Right lobe of liver (tissue), 6 donors: ENCODE results near the gene CHCHD1. TPM values are rescaled to one million over a fixed set of nuclear protein-coding genes. Genes with fewer than 3 reads are reported as not detected.

Experiments
- ATAC-seq, 4 donors: fragments of 200-7000 bp; cut with Tn5 transposase; one replicate each; pipeline ENCODE4 v1.9.1; 2020; ENCODE audit warnings: mild to moderate bottlenecking in 4 of 4, moderate library complexity in 4 of 4
- DNase-seq, 3 donors: peaks; one replicate each; pipeline ENCODE4 v3.0.0-alpha.2; 2020
- H3K27ac ChIP-seq, 3 donors: fragments of 200-600 bp; one replicate each; pipeline ENCODE4 v1.8.0; 2022
- H3K27me3 ChIP-seq, 2 donors: fragments of 200-600 bp; one replicate each; pipeline ENCODE4 v1.8.0; 2022
- H3K36me3 ChIP-seq, 4 donors: fragments of 200-600 bp; sonication (generic) in 1 of 4; one replicate each; pipeline versions ENCODE4 v1.5.1 to v1.8.0; 2017 to 2022; ENCODE audit warnings: control low read depth in 1 of 4
- H3K4me1 ChIP-seq, 4 donors: fragments of 200-600 bp; sonication (generic) in 1 of 4; one replicate each; pipeline versions ENCODE4 v1.5.1 to v1.8.0; 2017 to 2022; ENCODE audit warnings: control low read depth in 1 of 4
- H3K4me3 ChIP-seq, 3 donors: fragments of 200-600 bp; one replicate each; pipeline ENCODE4 v1.8.0; 2022
- H3K9me3 ChIP-seq, 4 donors: fragments of 200-600 bp; sonication (generic) in 1 of 4; one replicate each; pipeline versions ENCODE4 v1.5.1 to v1.8.0; 2017 to 2022; ENCODE audit warnings: control low read depth in 1 of 4
- POLR2A ChIP-seq: fragments of 450-650 bp; IDR thresholded peaks from one replicate; pipeline ENCODE4 v1.6.1; 2017; ENCODE audit warnings: antibody characterized with exemption, mild to moderate bottlenecking
- WGBS: methylation state at CpG from one replicate; pipeline ENCODE4 v1.1.6; 2018; ENCODE audit warnings: low coverage, low lambda C conversion rate; ENCODE audit not compliant: insufficient coverage; ENCODE audit errors: missing lambda C conversion rate; 5-methylcytosine and 5-hydroxymethylcytosine counted together
- intact Hi-C, 2 donors: fragments of 100-400 bp; cut with DNase I; formaldehyde crosslinking; loops; one replicate each; pipeline versions ENCODE4 v1.11.2 to v1.14.1; 2022
- total RNA-seq, 6 experiments: library from RNA; depleted of rRNA in 2 of 6; stranded (reverse); fragments of >200 nt in 2 of 6; fragmentation: NEBNext Ultra II Directional in 3 of 6; extraction: Animal tissue kit (Norgen Biotek cat#: 25700) in 3 of 6; gene quantifications; one replicate each; pipeline versions ENCODE4 v1.1.0 to v1.2.4, GENCODE V29; 2016 to 2023
- TF ChIP-seq, protein P1 (sequence below), 4 donors: fragments of 200-600 bp in 3 of 4; fragments of 450-650 bp in 1 of 4; IDR thresholded peaks; one replicate each; pipeline versions ENCODE4 v1.5.1 to v1.8.0; 2016 to 2022; ENCODE audit warnings: antibody characterized with exemption in 4 of 4, mild to moderate bottlenecking in 2 of 4
- donor health status: DM: no; HTN: yes; CAD: no.
- donor health status: DM: no; HTN: no; CAD: no.
- donor health status: DM: no; HTN: no; CAD: no.
- donor health status: DM: no; HTN: yes; CAD: no.
- donor health status: DM: no; HTN: yes; CAD: no.

CHCHD1 gene
- total RNA-seq, 6 experiments from 2014 or later = 13.0 to 25.1 (median 17.4) TPM

DNA sequence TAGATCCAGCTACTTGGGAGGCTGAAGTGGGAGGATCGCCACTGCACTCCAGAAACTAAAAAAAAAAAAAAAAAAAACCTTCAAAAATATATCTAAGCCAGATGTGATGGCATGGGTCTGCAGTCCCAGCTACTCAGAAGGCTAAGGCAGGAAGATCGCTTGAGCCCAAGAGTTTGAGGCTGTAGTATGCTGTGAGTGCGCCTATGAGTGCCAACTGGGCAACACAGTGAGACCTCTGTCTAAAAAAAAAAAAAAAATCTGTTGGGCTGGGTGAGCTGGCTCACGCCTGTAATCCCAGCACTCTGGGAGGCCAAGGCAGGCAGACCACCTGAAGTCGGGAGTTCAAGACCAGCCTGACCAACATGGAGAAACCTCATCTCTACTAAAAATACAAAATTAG lies 2.8 kb upstream of the CHCHD1 start:
- Histone ChIP-seq H3K27ac (no peak overlapping the region), H3K27me3 (no peaks in the 10 kb centered on the region), H3K4me1 (peaks cover 0 to 34% (median 4%) of the 10 kb centered on the region in 4 donors), H3K4me3 (no peak overlapping the region), H3K36me3 (peaks cover 0 to 4% (median 2%) of the 10 kb centered on the region in 4 donors), H3K9me3 (no peaks in the 10 kb centered on the region)
- DNase-seq (no peak), ATAC-seq (no peak)
- WGBS = 100% methylated on average over 3 of the region's 5 CpGs
- intact Hi-C loops = no loop called here
- TF ChIP-seq, protein P1, sequence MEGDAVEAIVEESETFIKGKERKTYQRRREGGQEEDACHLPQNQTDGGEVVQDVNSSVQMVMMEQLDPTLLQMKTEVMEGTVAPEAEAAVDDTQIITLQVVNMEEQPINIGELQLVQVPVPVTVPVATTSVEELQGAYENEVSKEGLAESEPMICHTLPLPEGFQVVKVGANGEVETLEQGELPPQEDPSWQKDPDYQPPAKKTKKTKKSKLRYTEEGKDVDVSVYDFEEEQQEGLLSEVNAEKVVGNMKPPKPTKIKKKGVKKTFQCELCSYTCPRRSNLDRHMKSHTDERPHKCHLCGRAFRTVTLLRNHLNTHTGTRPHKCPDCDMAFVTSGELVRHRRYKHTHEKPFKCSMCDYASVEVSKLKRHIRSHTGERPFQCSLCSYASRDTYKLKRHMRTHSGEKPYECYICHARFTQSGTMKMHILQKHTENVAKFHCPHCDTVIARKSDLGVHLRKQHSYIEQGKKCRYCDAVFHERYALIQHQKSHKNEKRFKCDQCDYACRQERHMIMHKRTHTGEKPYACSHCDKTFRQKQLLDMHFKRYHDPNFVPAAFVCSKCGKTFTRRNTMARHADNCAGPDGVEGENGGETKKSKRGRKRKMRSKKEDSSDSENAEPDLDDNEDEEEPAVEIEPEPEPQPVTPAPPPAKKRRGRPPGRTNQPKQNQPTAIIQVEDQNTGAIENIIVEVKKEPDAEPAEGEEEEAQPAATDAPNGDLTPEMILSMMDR (IDR thresholded peaks at IDR 0.05) = no peak
- no peak for TF ChIP-seq POLR2A

DNA sequence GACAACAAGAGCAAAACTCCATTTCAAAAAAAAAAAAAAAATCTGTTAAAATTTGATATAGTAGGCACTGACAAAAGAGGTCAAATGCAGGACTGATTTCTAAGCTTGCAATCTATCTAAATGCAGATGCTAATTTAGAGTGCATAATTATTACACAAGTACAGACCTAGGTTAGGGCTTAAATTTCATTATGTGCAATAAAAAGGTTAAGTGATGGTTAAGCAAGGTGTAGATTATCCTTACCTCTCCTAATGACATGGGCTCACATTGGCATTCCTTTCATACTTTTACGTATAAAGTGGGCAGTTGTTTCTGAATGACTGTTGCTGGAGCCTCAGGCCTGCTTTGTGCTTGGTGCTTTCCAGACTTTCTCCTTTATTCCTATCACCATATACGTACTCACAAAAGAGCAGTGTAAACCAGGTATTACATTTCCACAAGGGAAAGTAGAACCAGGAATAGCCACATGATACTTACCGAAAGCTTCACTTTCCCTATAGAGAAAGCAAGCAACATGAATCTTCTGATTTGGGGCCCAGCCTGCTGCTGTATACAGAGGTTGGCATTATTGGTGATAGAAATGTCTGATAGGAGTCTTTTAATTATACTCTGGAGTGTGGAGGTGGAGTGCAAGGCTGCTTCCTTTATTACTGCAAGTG lies 2.2 kb upstream of the CHCHD1 start:
- H3K36me3 ChIP-seq = peaks cover 0 to 4% (median 2%) of the 10 kb centered on the region in 4 donors

DNA sequence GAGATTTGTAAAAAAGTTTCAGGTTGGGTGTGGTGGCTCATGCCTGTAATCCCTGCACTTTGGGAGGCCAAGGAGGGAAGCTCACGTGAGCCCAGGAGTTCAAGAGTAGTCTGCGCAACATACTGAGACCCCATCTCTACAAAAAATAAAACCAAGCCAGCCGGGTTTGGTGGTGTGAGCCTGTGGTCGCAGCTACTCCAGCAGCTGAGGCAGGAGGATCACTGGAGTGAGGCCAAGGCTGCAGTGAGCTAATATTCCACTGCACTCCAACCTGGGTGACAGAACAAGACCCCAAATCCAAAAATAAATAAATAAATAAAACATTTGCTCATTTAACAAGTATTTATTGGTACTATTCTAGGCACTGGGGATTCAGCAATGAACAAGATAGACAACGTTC lies 1.5 kb upstream of the CHCHD1 start:
- intact Hi-C loops = no loop called here

More for the DNA sequence above, 2.2 kb upstream of the CHCHD1 start:
- no peak for TF ChIP-seq POLR2A
- TF ChIP-seq, protein P1 (IDR thresholded peaks at IDR 0.05) = no peak
- 82% methylated on average over 3 of the region's 3 CpGs for WGBS
- DNase-seq (no peak), ATAC-seq (no peak)
- Histone ChIP-seq H3K9me3 (no peaks in the 10 kb centered on the region), H3K4me3 (no peak overlapping the region), H3K4me1 (peaks cover 0 to 32% (median 3%) of the 10 kb centered on the region in 4 donors), H3K27me3 (no peaks in the 10 kb centered on the region), H3K27ac (no peak overlapping the region)
- intact Hi-C loops = no loop called here

DNA sequence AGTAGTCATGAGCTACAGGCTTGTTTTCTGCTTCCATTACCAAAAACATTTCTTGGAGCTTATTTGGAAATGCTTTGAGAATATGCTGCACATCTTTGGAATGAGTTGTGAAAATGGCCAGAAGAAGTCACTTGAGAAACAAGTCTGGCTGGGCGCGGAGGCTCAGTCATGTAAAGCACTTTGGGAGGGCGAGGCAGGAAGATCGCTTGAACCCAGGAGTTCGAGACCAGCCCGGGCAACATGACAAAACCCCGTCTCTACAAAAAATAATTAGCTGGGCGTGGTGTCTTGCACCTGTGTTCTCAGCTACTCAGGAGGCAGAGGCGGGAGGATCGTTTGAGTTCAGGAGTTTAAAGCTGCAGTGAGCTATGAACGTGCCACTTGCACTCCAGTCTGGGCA lies 882 bp upstream of the CHCHD1 start:
- intact Hi-C loops = no loop called here
- Histone ChIP-seq H3K4me1 (peaks cover 0 to 26% (median 4%) of the 10 kb centered on the region in 4 donors), H3K9me3 (no peaks in the 10 kb centered on the region), H3K4me3 (peak overlapping the region; percentile 84 to 92 (median 90)), H3K27ac (peak overlapping the region in 1 of 3 donors; percentile 93), H3K27me3 (no peaks in the 10 kb centered on the region), H3K36me3 (peaks cover 0 to 4% (median 2%) of the 10 kb centered on the region in 4 donors)
- ATAC-seq = no peak
- no peak for TF ChIP-seq POLR2A
- TF ChIP-seq, protein P1 (IDR thresholded peaks at IDR 0.05) = no peak
- WGBS = 36% methylated on average over 11 of the region's 11 CpGs
- DNase-seq = no peak

More for the DNA sequence above, 1.5 kb upstream of the CHCHD1 start:
- WGBS = 77% methylated on average over 5 of the region's 5 CpGs
- TF ChIP-seq POLR2A = no peak
- H3K36me3 ChIP-seq = peaks cover 0 to 4% (median 2%) of the 10 kb centered on the region in 4 donors
- H3K4me3 ChIP-seq = no peak overlapping the region
- ATAC-seq (no peak), DNase-seq (no peak)
- H3K4me1 ChIP-seq = peaks cover 0 to 29% (median 4%) of the 10 kb centered on the region in 4 donors
- H3K27ac ChIP-seq = no peak overlapping the region
- no peaks in the 10 kb centered on the region for H3K9me3 ChIP-seq
- no peaks in the 10 kb centered on the region for H3K27me3 ChIP-seq

DNA sequence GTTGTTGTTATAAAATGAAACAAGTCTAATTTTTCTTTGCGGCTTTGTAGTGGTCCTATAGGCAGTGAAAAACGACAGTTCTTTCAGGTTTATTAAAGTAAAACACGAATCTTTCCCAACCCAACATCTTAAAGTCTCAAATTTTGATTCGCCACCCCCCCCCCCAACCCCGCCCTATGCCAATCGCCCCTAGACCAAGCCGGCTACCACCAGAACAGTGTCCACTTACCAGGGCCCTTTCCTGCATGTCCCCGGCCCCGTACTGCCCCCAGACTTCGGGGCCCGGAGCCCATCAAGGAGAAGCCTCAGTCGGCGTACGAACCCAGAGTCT lies 335 bp upstream of the CHCHD1 start:
- TF ChIP-seq, protein P1 (IDR thresholded peaks at IDR 0.05) = no peak
- no peak for TF ChIP-seq POLR2A
- H3K4me3 ChIP-seq = peak overlapping the region; percentile 84 to 92 (median 90)
- ATAC-seq (no peak), DNase-seq (no peak)
- no peaks in the 10 kb centered on the region for H3K9me3 ChIP-seq
- H3K27me3 ChIP-seq = no peaks in the 10 kb centered on the region
- peak overlapping the region; percentile 86 to 95 (median 93) for H3K27ac ChIP-seq
- H3K4me1 ChIP-seq = peaks cover 0 to 26% (median 4%) of the 10 kb centered on the region in 4 donors
- H3K36me3 ChIP-seq = peaks cover 0 to 4% (median 0%) of the 10 kb centered on the region in 4 donors
- intact Hi-C loops = no loop called here
- 2% methylated on average over 9 of the region's 14 CpGs for WGBS
